CD4-positive, alpha-beta T cell treated with Interleukin-17A for 1 hour (primary cell): Measurements from ENCODE around the gene ULBP2.
"Not testable (repeated sequence)": the region's sequence is repeated elsewhere in the genome, so short reads cannot be mapped to it uniquely, and the experiment has no call there.

Experiments
- DNase-seq: peaks from one replicate; pipeline ENCODE4 v3.0.0-alpha.2; 2020

Gene ULBP2

GRCh38 chr6:149953390-149953789, 11.6 kb downstream of the ULBP2 start:
- not testable (repeated sequence) for DNase-seq

DNA sequence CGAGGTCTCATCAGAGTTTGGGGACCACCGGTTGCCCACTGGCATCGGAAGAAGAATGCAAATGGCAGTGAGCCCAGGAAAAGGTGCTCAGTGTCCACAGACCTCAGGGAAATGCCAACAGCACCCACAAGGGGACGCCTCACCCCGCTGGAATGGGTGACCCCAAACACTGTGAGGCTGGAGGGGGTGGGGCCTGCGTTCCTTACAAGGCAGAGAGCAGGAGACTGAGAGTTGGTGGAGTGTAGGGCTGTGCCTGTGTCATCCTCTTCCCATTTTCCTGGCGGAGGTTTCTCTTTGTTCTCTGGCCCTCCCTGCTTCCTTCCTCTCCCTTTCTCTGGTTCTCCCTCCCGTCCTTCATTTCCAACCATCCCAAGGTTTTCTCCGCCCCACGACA, 12.1 kb downstream of the ULBP2 start:
- DNase-seq, result not testable (repeated sequence)

DNA sequence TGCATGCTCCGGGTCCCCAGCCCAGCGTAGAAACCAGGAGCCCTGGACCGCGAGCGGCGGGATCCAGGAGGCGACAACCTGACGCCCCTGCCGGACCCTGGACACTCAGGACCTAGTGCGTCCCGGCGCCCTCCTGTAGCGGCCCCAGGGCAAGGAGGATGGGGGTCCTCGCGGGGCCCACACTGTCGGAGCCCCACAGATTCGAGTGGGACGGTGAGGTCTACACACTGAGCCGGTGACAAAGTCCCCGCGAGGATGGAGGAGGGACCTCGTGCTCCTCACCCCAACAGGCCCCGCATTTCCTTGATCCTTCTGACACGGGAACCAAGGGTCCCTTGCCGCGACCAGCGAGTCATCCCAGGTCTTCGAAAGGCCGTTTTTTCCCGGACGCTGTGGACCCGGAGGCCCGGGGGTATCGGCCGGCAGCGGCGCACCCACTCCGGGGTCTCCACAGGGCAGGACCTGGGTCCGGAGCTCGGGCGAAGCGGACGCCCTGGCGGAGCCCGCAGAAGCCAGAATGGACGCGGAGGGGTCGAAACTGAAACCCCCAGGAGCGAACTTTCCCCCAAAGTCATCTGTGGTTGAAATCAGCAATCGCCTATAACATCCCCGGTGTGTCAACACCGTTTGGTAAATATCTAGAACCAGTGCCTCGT, 12.6 kb downstream of the ULBP2 start:
- DNase-seq, result not testable (repeated sequence)

DNA sequence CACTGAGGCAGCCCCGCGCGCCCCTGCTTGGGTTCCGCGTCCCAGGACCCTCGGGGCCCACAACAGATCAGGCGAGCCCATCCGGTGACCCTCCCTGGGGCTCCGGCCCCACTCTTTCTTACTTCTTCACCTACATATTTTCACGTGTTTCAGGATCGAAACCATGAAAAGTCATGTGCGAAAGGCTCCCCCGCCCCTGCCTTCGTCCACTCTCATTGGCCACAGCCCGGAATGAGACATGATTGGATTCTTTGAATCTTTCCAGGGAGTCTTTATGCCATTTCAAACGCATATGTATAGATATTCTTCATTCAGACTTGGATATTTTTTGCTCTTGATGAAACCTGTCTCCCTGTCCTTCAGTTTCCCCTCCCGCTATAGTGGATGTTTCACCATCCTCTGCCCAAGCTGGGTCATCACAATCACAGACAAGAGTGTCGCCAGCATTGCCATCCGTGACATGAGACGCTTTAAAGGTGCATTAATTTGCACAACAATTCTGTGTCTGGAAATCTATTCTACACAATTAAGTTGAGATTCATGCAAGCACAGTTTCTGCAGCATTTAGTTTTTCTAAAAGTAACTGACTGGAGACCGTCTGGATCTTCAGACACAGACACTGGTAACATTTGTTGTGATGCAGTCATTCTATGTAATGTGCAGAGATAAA, 13.3 kb downstream of the ULBP2 start:
- not testable (repeated sequence) for DNase-seq

DNA sequence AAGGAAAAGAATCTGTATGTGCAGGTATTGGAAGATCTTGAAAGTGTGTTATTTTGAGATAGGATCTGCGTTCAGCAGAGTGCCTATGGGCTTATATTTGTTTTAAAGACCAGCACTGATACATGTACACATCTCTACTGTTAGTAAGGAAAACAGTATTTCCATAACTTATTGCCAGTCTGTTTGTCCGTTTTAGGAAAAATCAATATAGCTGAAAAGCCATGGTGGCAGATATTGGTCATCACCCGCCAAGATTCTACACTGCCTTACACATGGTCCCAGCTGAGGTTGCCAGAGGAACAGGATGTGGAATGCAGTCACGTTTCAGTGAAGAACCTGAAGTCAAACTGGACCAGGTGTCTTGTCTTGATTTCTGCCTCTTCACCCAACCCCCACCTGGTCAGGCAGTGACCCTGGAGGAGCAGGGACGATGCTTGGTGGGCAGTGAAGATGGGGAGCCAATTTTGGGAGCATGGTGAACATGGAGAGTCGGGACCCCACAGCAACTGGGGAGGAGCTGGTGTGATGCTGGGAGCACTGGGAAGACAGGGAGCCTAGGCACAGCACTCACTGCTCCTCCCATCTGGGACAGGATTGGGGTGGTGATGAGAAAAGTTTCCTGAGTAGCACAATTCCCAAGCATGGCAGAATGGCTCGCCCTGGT, 14.0 kb downstream of the ULBP2 start:
- DNase-seq, result not testable (repeated sequence)

GRCh38 chr6:149958124-149958523, 16.3 kb downstream of the ULBP2 start:
- not testable (repeated sequence) for DNase-seq

- not testable (repeated sequence) for DNase-seq
Measured at GRCh38 chr6:149959806-149960205, 18.0 kb downstream of the ULBP2 start.

DNA sequence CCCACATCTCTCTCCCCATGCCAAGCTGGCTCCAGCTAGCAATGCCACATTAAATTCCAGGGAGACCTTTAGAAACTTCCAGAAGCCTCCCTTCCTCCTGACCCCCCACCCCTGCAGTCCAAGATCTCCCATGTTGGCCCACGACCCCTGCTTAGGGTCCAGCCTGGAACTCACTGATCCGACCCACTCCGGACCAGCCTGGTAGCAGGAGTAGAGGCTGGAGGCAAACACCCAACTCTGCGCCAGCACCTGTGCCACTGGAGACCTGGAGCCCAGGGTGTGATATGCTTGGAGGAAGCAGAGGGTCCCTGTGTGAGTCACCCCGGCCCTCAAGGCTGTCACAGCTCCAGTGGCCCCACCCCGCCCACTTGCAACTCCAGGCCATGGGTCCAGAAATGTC, 18.7 kb downstream of the ULBP2 start:
- no peak for DNase-seq

DNA sequence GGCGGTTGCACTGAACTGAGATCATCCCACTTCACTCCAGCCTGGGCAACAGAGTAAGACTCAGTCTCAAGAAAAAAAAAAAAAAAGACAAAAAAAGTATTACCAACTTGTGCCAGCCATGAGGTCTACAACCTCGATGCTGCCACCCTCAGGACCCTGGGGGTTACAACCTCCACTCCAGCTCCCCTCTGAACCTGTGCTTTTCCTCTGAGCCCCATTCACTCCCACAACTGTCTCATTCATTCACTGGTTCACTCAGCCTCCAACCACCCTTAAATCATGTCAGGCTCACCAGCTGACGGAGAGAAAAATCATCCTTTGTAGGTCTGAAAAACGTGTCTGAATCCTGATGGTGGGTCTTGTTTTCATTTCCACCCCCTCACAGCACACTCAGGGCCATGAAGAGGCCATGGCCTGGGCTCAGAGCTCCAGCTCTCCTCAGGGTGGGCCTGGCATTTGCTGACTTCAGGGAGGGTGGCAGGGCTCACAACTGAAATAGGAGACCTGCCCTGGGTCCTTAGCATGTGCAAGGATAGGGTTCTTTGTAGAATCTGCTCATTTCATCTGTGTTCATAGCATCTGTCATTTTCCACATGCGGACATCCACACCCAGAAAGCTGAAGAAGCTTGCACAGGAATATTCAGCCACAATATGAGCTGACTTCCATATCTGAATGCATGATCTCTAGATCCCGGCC, 20.1 kb downstream of the ULBP2 start:
- DNase-seq, result peak; percentile 46

GRCh38 chr6:149962461-149963211, 20.8 kb downstream of the ULBP2 start:
- DNase-seq, result no peak

GRCh38 chr6:149963212-149963461, 21.3 kb downstream of the ULBP2 start:
- DNase-seq, result peak; percentile 57

- DNase-seq, result peak; percentile 81
Measured at GRCh38 chr6:149963462-149964307, 21.9 kb downstream of the ULBP2 start, which contains the start of gene ULBP1. ULBP1 (plus strand) TSS chr6:149963943; CDS start chr6:149964050, 107 bp downstream.

- DNase-seq, result peak; percentile 36
Measured at GRCh38 chr6:149964308-149965193, 22.7 kb downstream of the ULBP2 start.

DNA sequence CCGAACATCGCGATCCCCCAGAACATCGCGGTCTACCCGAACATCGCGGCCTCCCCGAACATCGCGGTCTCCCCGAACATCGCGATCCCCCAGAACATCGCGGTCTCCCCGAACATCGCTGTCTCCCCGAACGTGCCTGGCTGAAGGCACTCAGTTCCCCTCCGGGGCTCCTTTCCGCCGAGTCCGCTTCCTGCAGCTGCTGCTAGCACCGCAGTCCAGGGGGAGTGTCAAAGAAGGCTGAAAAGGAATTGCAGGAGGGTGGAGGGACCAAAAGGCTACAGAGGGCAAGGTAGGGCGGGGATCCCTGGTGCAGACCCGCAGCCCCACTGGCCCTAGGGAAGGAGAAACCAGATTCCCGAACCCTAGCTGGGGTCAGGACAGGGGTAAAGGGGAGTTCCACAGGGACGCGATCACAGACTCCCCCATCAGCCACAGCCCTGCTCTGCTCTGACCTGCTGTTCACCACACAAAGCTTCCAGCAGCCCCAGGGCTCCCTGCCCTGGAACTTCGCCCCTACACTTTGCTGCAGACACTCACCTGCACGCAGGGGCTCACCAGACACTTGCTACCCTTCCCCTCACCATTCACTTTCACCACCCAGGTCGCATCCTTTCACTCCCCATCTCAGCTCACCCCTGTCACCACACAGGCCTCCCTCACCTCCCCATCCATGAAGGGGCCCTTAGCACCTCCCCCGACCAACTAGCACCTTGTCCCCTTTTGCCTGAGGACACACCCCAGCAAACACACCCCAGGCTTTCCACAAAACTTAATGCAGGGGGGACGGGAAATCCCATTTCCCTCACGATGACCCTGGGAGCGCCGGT, 23.6 kb downstream of the ULBP2 start:
- peak; percentile 47 for DNase-seq

- not testable (repeated sequence) for DNase-seq
Measured at GRCh38 chr6:149966319-149966718, 24.5 kb downstream of the ULBP2 start.

DNA sequence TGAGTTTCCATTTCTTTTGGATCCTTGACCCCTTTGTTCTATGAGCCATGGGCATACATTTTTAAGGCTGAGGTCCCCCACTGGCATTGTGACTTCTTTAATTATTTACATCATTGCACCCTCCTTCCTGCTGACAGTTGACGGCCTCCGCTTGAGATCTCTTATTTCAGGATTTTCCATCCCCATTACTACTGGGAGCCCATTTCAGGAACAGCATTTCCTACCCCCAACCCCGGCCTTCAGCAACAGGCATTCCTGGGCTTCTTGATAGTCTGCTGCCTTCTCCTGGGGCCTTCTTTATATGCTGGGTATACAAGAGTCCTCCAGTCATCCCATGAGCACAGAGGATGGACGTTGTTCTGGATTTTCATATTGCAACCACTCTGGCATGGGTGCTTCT, 25.8 kb downstream of the ULBP2 start:
- no peak for DNase-seq

GRCh38 chr6:149967999-149968398, 26.2 kb downstream of the ULBP2 start:
- not testable (repeated sequence) for DNase-seq

- DNase-seq, result not testable (repeated sequence)
Measured at GRCh38 chr6:149968909-149969308, 27.1 kb downstream of the ULBP2 start.

DNA sequence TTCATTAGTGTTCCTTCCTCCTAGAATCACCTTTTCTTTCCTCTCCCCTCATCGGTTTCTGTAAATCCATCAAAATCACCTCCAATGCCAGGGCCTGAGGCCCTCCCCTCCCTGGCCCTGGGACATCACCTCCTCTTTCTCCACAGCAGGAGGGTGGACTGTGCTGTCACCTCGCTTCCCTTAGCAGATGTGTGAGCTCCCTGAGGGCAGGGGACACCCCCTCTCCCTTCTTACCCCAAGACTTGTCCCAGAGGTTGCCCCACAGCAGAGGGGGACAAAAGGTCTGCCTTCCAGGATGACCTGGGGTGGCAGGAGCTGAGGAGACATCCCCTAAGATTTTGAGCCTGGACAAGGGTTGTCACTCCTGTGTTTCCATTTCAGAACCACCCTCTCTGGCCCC, 27.8 kb downstream of the ULBP2 start:
- DNase-seq, result no peak

GRCh38 chr6:149974394-149974793, 32.6 kb downstream of the ULBP2 start:
- DNase-seq, result not testable (repeated sequence)
